GM18861 (cell line): Measurements from ENCODE around the gene FADS3.
"Not testable (repeated sequence)": the region's sequence is repeated elsewhere in the genome, so short reads cannot be mapped to it uniquely, and the experiment has no call there.

Source experiments
- ATAC-seq: cut with Tn5 transposase; IDR thresholded peaks from one replicate; pipeline ENCODE4 v1.9.1; 2021; ENCODE audit not compliant: unreplicated experiment

Gene FADS3

DNA sequence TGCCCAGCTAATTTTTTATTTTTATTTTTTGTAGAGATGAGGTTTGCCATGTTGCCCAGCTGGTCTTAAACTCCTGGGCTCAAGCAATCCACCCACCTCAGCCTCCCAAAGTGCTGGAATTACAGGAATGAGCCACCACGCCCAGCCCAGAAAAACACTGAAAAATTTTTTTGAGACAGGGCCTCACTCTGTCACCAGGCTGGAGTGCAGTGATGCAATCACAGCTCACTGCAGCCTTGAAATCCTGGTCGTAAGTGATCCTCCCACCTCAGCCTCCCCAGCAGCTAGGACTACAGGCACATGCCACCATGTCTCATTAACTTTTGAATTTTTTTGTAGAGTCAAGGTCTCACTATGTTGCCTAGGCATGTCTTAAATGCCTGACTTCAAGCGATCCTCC, 9.1 kb downstream of the FADS3 start:
- not testable (repeated sequence) for ATAC-seq

- no peak for ATAC-seq
Observed at GRCh38 chr11:61881397-61881796, 9.9 kb downstream of the FADS3 start.

- ATAC-seq = no peak
Observed at GRCh38 chr11:61880454-61880853, 10.9 kb downstream of the FADS3 start.

GRCh38 chr11:61880031-61880430, 11.3 kb downstream of the FADS3 start:
- ATAC-seq = no peak

DNA sequence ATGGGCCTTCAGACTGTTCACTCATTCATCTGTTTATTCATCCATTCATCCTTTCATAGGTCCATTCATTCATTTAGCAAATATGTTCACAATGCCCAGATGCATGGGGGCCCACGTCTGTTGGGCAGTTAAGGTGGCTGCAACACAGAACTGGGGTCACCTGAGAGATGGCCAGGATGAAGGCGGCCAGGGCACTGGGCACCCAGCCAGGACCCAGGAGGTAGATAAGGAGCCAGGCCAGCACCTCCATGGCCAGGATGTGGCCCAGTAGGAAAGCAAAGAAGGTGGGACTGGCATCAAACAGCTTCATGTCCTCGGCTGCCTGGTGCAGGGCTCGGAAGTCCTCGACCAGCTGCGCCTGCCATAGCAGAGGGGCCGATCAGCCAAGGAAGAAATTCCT, 12.2 kb downstream of the FADS3 start:
- ATAC-seq = no peak

DNA sequence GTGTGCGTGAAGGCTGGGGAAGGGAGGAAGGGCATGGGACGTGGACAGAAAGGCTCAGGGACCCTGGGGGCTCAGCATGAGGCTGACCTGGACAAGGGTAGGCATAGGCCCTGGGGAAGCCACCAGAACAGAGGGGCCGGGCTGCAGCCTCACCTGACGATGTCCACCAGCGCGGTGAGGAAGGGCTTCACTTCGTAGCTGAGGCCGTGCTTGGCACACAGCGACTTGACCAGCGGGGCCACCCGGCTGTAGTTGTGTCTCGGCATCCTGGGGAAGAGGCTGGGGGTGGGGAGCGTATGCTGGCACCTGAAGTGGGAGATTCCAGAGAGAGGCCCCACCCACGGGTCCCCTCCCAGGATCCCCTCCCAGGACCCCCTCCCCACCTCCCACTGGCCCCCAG, 15.6 kb downstream of the FADS3 start:
- ATAC-seq = no peak

DNA sequence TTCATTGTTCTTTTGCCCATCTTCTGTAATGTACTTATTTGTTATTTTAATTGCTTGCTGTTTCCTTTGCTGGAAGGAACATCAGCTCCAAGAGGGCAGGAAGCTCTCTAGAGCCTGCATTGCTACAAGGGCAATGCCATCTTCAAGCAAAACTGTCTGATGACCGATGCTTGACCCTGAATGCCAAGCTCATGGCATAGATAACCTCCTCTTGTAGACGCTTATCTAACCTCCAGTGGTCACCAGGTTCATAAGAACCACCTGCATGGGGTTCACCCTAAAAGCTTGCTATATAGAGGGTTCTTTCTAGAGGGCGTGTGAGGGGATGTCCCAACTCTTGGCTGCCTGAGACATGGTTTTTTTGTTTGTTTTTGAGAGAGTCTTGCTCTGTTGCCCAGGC, 16.5 kb downstream of the FADS3 start:
- no peak for ATAC-seq

DNA sequence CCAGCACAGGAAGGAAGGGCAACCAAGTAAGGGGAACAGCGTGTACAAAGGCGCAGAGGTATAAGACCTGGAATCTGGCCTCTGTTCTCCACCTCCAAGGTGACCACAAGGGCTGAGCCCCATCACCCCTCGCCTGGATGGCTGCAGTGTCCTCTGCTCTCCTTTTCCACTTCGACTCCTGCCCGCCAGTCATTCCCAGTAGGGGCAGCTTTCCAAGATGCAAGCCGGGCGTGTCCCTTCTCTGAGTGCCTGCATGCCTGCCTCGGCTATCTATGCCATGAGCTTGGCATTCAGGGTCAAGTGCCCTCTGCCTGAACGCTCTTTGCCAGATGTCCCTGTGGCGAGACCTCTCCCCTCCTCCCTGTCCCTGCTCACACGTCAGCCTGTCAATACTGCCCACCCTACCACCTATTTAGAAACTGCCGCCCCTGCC, 17.0 kb downstream of the FADS3 start:
- no peak for ATAC-seq

- no peak for ATAC-seq
Observed at GRCh38 chr11:61873588-61874376, 17.6 kb downstream of the FADS3 start.

DNA sequence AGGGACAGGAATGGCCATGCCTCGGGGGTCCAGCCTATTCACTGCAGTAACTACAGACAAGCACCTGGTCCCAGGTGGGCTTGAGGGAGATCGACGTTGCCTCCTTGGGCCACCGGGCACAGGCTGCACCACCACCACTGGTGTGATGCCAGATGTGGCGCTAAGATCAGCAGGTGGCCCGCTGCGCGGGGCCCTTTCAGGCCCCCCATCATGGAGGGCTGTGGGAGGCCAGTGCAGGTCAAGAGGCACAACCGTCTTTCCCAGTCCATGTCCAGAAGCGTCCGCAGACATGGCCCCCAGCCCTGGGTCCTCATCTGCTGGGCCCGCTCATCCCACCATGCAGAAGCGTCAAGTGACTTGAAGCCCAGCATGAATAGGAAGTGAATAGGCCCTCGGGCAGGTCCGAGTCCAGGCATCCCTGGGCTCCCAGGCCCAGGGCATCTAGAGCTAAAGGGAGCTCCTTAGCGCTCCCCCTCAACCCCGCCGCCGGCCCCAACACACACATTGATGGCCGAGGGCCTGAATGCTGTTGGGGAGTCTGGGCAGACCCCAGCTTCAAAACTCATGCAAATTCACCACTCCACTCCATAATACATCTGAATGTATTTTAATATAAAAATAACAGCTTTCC, 18.3 kb downstream of the FADS3 start:
- ATAC-seq = no peak

DNA sequence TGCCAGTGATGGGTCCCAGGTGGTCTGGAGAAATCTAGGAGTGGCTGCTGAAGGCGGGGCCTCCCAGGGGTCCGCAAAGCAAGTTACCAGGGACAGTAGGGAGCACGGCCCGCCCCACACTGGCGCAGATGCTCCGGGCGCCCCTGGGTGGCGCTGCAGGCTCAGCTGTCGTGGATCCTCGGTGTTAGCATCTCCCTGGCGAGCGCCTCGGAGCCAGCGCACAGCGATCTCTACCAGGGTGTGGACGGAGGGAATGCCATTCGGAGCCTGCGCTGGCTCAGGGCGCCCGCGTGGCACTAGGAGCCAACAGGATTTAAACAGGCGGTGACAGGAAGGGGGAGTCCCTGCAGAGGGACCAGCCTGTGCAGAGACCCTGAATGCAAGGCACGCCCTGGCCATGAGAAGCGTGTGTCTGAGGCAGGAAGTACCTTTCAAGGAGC, 20.2 kb downstream of the FADS3 start:
- peak; percentile 73 for ATAC-seq

DNA sequence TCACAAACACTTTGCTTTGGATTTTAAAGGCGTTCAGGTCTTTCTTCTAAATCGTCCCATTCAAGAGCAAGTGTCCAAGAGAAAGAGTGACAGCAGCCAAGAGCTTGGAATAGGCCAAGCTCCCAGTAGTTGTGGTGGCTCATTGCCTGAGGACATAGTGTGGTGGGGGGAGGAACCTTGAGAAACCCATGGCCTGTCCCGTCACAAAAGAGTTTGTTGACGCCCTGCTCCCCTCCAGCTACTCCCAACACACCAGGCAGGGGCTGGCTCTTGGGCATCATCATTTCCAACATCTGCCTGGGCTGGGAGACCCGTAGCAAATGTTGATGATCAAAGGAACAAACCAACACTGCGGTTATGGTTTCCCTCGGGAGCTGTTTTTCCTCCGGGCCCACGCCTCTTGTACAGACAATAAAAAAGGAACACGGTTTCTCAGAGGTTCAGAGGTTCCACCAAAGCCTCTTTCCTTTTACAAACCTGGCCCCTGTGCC, 20.8 kb downstream of the FADS3 start:
- ATAC-seq = no peak

DNA sequence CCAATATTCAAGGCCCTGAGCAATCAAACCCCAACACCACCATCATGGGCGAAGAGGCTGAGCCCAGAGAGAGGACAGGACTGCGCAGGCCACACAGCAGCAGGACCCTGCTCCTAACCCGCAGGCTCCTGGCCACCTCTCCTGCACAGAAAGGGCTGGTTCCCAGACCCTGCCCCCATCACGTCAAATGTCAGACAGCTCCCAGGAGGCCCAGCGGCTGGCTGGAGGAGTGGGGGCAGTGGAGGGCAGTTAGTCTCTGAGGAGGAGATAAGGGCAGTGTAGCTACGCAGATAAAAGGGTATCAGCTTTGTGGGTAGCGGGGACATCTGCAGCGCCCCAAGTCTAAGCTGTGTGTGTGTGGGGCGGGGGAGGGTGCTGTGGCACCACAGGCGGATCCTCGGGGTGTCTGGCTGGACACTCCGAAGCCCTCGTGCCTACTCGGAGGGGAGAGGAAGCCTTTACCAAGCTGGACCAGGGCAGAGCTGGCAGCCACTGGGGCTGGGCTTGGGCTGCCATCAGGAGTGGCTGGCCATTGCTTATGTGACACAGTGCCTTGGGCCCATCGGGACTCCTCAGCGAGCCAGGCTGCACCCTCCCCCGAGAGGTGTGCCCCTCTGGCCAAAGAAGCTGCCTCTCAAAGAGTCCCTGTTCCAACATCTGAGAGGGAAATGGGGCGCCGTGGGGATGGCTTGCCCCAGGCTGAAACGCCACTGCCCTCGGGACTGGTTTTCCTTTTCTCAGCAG, 21.5 kb downstream of the FADS3 start:
- ATAC-seq = no peak

GRCh38 chr11:61869429-61869707, 22.0 kb downstream of the FADS3 start:
- no peak for ATAC-seq

GRCh38 chr11:61868571-61869428, 22.5 kb downstream of the FADS3 start:
- no peak for ATAC-seq

DNA sequence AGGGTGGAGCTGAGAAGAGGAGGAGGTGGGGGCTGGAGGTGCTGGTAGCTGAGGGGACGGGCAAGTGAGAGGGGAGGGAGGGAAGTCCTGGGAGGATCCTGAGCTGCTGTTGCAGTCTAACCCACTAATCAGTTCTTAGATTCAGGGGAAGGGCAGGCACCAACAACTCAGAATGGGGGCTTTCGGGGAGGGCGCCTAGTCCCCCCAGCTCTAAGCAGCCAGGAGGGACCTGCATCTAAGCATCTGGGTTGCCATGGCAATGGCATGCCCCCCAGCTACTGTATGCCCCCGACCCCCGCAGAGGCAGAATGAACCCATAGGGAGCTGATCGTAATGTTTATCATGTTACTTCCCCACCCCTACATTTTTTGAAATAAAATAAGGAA, 24.4 kb downstream of the FADS3 start:
- no peak for ATAC-seq

GRCh38 chr11:61866231-61866957, 25.0 kb downstream of the FADS3 start:
- no peak for ATAC-seq

- no peak for ATAC-seq
Observed at GRCh38 chr11:61864814-61865775, 26.2 kb downstream of the FADS3 start.

DNA sequence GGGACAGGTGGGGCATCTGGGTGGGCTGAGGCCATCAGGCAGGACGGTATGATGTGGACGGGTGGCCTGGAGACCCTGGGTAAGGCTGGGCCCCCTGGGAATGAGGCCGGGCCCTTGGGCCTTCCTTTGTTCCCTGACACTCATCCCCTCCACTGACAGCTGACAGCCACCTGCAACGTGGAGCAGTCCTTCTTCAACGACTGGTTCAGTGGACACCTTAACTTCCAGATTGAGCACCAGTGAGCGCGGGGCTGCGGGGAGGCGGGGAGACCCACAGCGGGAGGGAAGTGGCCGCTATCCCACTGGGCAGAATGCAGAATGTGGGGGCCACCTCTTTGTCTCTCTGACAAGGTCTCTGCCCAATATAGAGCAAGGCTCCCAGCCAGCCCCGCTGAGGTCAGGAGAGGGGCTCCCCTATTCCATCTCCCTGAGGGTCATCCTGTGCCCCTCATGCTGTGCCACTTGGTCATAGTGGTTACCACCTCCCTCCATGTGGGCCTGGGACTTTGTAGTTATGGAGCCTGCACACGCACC, 27.7 kb downstream of the FADS3 start:
- no peak for ATAC-seq
